Breast epithelium (tissue), 4 donors: Measurements from ENCODE around the gene DEDD2. TPM values are rescaled to one million over a fixed set of nuclear protein-coding genes. Genes with fewer than 3 reads are reported as not detected.

Source experiments
- DNase-seq, 2 donors: peaks; one replicate each; pipeline ENCODE4 v3.0.0-alpha.2; 2019; ENCODE audit warnings: low spot score in 2 of 2
- H3K27ac ChIP-seq, 2 donors: fragments of 200-600 bp; sonication (generic) in 1 of 2; one replicate each; pipeline ENCODE4 v1.5.1; 2016 to 2019; ENCODE audit warnings: mild to moderate bottlenecking in 1 of 2
- H3K27me3 ChIP-seq, 2 donors: fragments of 200-600 bp; sonication (generic) in 1 of 2; one replicate each; pipeline versions ENCODE4 v1.5.1 to v1.6.0; 2017 to 2019; ENCODE audit warnings: control low read depth in 1 of 2, mild to moderate bottlenecking in 1 of 2
- H3K36me3 ChIP-seq: fragments of 200-600 bp; one replicate; pipeline ENCODE4 v1.5.1; 2019
- H3K4me1 ChIP-seq, 2 donors: fragments of 200-600 bp; sonication (generic); one replicate each; pipeline ENCODE4 v1.5.1; 2016 to 2019; ENCODE audit warnings: control low read depth in 1 of 2
- H3K4me3 ChIP-seq, 3 donors: fragments of 200-600 bp; sonication (generic); 1 replicate in 2 of 3; 2 replicates in 1 of 3; pipeline ENCODE4 v1.5.1; 2016 to 2019; ENCODE audit warnings: mild to moderate bottlenecking in 3 of 3, moderate library complexity in 2 of 3
- H3K9me3 ChIP-seq, 2 donors: fragments of 200-600 bp; sonication (generic) in 1 of 2; one replicate each; pipeline ENCODE4 v1.5.1; 2016 to 2019; ENCODE audit warnings: control low read depth in 1 of 2
- POLR2A ChIP-seq: fragments of 450-650 bp; IDR thresholded peaks from one replicate; pipeline ENCODE4 v1.6.1; 2016; ENCODE audit warnings: antibody characterized with exemption, mild to moderate bottlenecking, moderate library complexity
- POLR2AphosphoS5 ChIP-seq, 3 donors: sonication (generic); formaldehyde crosslinking; IDR thresholded peaks; one replicate each; pipeline ENCODE4 v1.6.1; 2017; ENCODE audit warnings: antibody characterized with exemption in 3 of 3
- intact Hi-C: fragments of 100-400 bp; cut with DNase I; formaldehyde crosslinking; loops from one replicate; pipeline ENCODE4 v1.15.1; 2023; ENCODE audit warnings: low total_unique reads
- total RNA-seq, 3 donors: library from RNA; depleted of rRNA; stranded (reverse); fragments of >200 nt; gene quantifications; one replicate each; pipeline ENCODE4 v1.1.0, GENCODE V29; 2016
- TF ChIP-seq, protein P1 (sequence below), 3 donors: fragments of 450-650 bp; IDR thresholded peaks; one replicate each; pipeline ENCODE4 v1.5.1; 2016 to 2017; ENCODE audit warnings: antibody characterized with exemption in 3 of 3, mild to moderate bottlenecking in 3 of 3, moderate library complexity in 3 of 3

The DEDD2 gene
- total RNA-seq, 3 donors from 2014 or later, result 31.4 to 64.0 (median 37.0) TPM

DNA sequence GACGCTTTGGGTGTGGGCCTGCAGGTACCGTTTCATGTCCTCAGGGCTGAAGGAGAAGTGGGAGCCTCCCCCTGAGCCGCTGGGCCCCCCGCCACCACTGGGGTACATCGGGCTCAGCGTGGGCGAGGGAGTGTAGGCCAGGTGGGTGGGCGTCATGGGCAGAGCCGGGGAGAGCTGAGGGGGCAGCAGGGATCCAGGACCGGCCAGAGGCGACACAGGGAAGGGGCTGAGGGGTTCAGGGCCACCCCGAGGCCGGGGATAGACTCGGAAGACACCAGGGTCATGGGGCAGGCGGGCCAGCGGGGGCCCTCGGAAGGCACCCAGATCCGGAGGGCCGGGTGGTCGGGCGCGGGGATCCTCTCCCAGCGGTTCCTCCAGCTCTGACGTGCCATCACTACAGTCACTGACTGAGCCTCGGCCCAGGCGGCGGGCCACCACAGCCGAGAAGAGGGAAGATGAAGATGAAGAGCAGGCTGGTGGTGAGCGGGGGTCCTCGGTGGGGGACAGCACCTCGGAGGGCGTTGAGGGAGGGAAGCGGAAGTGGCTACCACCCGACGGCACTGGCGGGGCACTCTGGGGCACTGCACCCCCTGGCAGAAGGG is 31.8 kb upstream of the DEDD2 start:
- Histone ChIP-seq H3K4me3 (no peak overlapping the region), H3K4me1 (peaks cover 14 to 28% of the 10 kb centered on the region in 2 donors), H3K27ac (peak overlapping the region; percentile 100), H3K36me3 (no peaks in the 10 kb centered on the region), H3K27me3 (no peaks in the 10 kb centered on the region), H3K9me3 (no peaks in the 10 kb centered on the region)
- intact Hi-C loops, result no loop called here
- TF ChIP-seq POLR2A (no peak), POLR2AphosphoS5 (IDR thresholded peaks at IDR 0.05) (no peak)
- TF ChIP-seq, protein P1, sequence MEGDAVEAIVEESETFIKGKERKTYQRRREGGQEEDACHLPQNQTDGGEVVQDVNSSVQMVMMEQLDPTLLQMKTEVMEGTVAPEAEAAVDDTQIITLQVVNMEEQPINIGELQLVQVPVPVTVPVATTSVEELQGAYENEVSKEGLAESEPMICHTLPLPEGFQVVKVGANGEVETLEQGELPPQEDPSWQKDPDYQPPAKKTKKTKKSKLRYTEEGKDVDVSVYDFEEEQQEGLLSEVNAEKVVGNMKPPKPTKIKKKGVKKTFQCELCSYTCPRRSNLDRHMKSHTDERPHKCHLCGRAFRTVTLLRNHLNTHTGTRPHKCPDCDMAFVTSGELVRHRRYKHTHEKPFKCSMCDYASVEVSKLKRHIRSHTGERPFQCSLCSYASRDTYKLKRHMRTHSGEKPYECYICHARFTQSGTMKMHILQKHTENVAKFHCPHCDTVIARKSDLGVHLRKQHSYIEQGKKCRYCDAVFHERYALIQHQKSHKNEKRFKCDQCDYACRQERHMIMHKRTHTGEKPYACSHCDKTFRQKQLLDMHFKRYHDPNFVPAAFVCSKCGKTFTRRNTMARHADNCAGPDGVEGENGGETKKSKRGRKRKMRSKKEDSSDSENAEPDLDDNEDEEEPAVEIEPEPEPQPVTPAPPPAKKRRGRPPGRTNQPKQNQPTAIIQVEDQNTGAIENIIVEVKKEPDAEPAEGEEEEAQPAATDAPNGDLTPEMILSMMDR (IDR thresholded peaks at IDR 0.05), result no peak
- DNase-seq, result no peak

DNA sequence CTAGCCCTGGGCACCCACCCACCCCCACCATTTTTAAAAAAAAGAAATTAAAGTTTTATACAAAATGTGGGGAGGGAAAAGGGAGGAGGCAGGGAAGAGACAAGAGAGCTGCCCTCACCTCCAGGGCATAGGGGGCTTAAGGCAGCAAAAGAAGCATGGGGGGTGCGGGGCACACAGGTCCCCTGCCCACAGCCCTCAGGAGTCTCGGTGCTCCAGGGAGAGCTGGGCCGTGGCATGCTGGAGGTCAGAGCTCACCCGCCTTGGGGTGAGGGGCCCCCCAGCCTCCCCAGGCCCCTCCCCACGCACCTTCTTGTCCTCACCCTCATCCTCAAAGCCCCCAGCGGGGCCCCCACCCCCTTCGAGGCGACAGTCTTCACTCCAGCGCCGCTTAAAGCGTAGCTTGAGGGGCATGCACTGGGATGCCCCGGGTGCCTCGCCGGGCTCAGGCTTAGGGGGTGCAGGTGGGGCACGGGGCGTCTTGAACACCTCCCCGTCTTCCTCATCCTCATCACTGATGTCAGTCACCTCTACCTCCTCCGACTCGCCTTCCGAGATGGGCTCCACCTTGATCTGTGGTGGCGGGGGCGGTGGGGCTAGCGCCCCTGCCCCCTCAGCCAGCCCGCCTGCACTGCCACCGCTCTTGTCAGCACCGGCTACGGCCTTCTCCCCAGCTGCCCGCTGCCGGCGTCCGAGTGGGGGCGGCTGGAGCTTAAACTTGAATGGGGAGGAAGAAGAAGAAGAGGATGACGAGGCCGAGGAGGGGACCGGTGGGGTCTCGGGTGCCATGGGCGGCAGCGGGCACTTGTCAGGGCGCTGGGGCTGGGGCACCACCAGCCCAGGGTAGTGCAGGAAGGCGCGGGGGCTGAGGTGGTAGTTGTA is 31.0 kb upstream of the DEDD2 start:
- TF ChIP-seq POLR2A (no peak), POLR2AphosphoS5 (IDR thresholded peaks at IDR 0.05) (no peak)
- TF ChIP-seq, protein P1 (IDR thresholded peaks at IDR 0.05), result no peak
- H3K9me3 ChIP-seq, result no peaks in the 10 kb centered on the region
- DNase-seq, result no peak
- no peaks in the 10 kb centered on the region for H3K36me3 ChIP-seq
- intact Hi-C loops, result no loop called here
- H3K4me3 ChIP-seq, result no peak overlapping the region
- no peaks in the 10 kb centered on the region for H3K27me3 ChIP-seq
- peaks cover 14 to 28% of the 10 kb centered on the region in 2 donors for H3K4me1 ChIP-seq
- H3K27ac ChIP-seq, result peak overlapping the region; percentile 100

DNA sequence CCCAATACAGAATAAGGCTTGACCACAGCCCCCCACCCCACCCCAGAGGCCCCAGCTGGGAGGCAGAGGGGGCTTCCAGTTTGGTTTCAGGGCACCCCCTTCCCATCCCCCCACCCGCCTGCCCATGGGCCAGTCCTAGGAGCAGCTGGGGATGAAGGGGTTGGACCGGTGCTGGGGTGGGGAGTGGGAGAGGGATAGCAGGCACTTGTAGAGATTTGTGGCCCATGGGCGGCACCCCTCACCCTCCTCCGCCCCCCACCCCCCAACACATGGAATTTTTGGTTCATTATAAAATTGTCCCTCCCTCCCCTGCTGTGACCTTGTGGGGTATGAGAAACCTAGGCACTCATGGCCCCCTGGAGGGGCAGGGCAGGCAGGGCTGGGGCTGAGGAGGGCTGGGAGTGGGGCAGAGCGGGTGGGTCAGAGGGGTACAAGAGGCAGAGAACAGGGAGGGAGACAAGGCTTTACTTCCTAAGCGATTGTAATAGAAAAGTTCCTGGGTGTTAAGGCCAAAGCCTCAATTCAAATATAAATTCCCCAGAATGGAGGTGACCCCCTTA is 30.2 kb upstream of the DEDD2 start:
- H3K27me3 ChIP-seq, result no peaks in the 10 kb centered on the region
- no peak for DNase-seq
- peaks cover 12 to 25% of the 10 kb centered on the region in 2 donors for H3K4me1 ChIP-seq
- peak overlapping the region; percentile 100 for H3K27ac ChIP-seq
- no peaks in the 10 kb centered on the region for H3K36me3 ChIP-seq
- no peak overlapping the region for H3K4me3 ChIP-seq
- H3K9me3 ChIP-seq, result no peaks in the 10 kb centered on the region
- intact Hi-C loops, result no loop called here
- TF ChIP-seq, protein P1 (IDR thresholded peaks at IDR 0.05), result no peak
- TF ChIP-seq POLR2A (no peak), POLR2AphosphoS5 (IDR thresholded peaks at IDR 0.05) (no peak)

GRCh38 chr19:42246922-42247639 is 29.6 kb upstream of the DEDD2 start:
- no peaks in the 10 kb centered on the region for H3K9me3 ChIP-seq
- TF ChIP-seq, protein P1 (IDR thresholded peaks at IDR 0.05), result no peak
- no peak for TF ChIP-seq POLR2A
- peak overlapping the region; percentile 100 for H3K27ac ChIP-seq
- H3K27me3 ChIP-seq, result no peaks in the 10 kb centered on the region
- intact Hi-C loops, result no loop called here
- peaks cover 7 to 19% of the 10 kb centered on the region in 2 donors for H3K4me1 ChIP-seq
- DNase-seq, result no peak
- H3K36me3 ChIP-seq, result no peaks in the 10 kb centered on the region
- no peak overlapping the region for H3K4me3 ChIP-seq
